ENCODE results near the gene GLS2.

Gene GLS2

DNA sequence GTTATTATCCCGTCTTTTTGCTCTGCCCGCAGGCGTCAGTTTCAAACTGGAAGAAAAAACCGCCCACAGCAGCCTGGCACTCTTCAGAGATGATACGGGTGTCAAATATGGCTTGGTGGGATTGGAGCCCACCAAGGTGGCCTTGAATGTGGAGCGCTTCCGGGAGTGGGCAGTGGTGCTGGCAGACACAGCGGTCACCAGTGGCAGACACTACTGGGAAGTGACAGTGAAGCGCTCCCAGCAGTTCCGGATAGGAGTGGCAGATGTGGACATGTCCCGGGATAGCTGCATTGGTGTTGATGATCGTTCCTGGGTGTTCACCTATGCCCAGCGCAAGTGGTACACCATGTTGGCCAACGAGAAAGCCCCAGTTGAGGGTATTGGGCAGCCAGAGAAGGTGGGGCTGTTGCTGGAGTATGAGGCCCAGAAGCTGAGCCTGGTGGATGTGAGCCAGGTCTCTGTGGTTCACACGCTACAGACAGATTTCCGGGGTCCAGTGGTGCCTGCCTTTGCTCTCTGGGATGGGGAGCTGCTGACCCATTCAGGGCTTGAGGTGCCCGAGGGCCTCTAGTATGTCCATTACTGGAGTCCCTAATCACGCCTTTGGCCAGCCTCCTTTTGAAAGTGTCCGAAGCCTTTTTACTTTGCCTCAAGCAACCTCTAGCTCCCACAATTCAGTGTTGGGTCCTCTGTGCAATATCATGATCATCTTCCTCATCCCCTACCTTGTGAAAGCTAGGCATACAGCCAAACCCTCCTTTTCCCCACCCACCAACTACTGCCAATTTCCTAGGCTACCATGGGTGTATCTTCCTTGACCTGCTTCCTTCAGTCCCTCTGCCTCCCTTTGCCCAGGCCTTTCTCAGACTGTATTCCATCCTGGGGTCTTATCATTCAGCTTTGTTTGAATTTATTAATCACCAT is 18.7 kb downstream of the GLS2 start:
- H3K36me3 ChIP-seq (ENCODE audit: control insufficient read depth in 1 of 2, insufficient read depth in 2 of 2, low read length in 2 of 2), result peaks cover 0 to 12% of the 10 kb centered on the region in 2 donors
- H3K4me3 ChIP-seq (ENCODE audit: low read depth in 1 of 2, low read length in 2 of 2), result peak overlapping the region; percentile 93 to 97
- H3K4me1 ChIP-seq (ENCODE audit: control insufficient read depth in 1 of 2, insufficient read depth in 2 of 2, low read length in 2 of 2), result peaks cover 10 to 11% of the 10 kb centered on the region in 2 donors
- H3K27ac ChIP-seq (ENCODE audit: low read depth, low read length), result no peak overlapping the region
- H3K27me3 ChIP-seq (ENCODE audit: control insufficient read depth in 1 of 2, insufficient read depth in 2 of 2, low read length in 2 of 2), result no peaks in the 10 kb centered on the region
- no peaks in the 10 kb centered on the region for H3K9me3 ChIP-seq (ENCODE audit: control insufficient read depth in 1 of 2, low read length in 2 of 2)
- peak overlapping the region; percentile 79 to 86 for H3K9ac ChIP-seq (ENCODE audit: low read depth in 1 of 2, low read length in 2 of 2)

DNA sequence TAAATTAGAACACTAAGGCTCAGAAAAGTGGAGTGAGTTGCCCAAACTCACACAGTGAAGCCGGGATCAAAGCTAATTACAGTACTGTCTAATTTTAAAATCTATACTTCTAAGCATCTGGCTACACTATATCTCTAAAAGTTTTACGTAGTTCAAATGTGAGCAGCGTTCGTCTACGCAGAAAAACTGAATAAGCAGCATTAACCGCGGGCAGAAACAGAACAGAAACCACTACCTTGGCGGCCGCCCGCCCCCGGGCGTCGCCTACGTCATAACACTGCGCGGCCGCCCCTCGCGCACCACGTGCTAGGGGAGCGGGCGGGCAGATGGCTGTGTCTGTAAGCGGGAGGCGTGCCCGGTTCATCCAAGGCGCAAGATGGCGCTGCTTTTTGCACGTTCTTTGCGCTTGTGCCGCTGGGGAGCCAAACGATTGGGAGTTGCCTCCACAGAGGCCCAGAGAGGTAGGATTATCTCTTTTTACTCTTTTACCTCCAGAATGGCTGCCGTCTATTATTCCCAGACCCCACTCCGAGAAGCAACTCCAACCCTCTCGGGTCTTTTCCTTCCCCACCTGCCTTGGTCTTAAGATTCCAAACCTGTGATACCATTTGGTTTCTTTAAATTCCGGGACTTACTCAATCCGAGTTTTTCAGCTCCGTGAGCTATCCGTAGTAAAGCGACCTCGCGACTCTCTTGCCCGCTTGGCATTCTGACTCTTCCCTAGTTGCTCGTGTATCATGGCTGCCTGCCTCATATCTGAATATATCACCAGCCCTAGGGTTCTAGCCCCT is 19.6 kb downstream of the GLS2 start, which contains the start of gene SPRYD4:
SPRYD4 (plus strand) TSS at position 363 of the 791 bp plus-strand sequence; CDS start at position 377, 14 bp downstream.
- peaks cover 0 to 9% of the 10 kb centered on the region in 2 donors for H3K36me3 ChIP-seq (ENCODE audit: control insufficient read depth in 1 of 2, insufficient read depth in 2 of 2, low read length in 2 of 2)
- peaks cover 10 to 11% of the 10 kb centered on the region in 2 donors for H3K4me1 ChIP-seq (ENCODE audit: control insufficient read depth in 1 of 2, insufficient read depth in 2 of 2, low read length in 2 of 2)
- peak within 1 kb of the TSS; percentile 53 for H3K27ac ChIP-seq (ENCODE audit: low read depth, low read length)
- H3K27me3 ChIP-seq (ENCODE audit: control insufficient read depth in 1 of 2, insufficient read depth in 2 of 2, low read length in 2 of 2), result no peaks in the 10 kb centered on the region
- H3K9ac ChIP-seq (ENCODE audit: low read depth in 1 of 2, low read length in 2 of 2), result peak within 1 kb of the TSS; percentile 79 to 86
- H3K4me3 ChIP-seq (ENCODE audit: low read depth in 1 of 2, low read length in 2 of 2), result peak within 1 kb of the TSS; percentile 93 to 97
- no peaks in the 10 kb centered on the region for H3K9me3 ChIP-seq (ENCODE audit: control insufficient read depth in 1 of 2, low read length in 2 of 2)

DNA sequence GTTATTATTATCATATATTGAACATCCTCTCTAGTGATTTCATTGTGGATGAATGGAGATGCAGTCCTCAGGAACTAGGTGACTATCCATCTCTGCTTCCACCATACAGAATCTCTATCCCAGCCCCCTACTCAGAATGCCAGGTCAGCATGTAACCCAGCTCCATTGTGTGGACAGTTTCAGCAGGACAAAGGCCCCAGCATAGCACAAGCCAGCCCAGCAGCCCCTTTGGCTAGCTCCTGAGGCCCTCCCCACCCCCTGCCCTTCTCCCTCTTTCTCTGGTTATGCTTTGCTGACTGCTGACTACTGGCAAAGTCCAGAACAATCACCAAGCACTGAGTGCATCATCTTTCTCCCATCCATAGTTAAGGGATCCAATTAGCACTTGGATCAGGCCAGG is 25.4 kb downstream of the GLS2 start:
- no peak overlapping the region for H3K4me3 ChIP-seq (ENCODE audit: low read depth in 1 of 2, low read length in 2 of 2)
- no peaks in the 10 kb centered on the region for H3K27me3 ChIP-seq (ENCODE audit: control insufficient read depth in 1 of 2, insufficient read depth in 2 of 2, low read length in 2 of 2)
- no peaks in the 10 kb centered on the region for H3K36me3 ChIP-seq (ENCODE audit: control insufficient read depth in 1 of 2, insufficient read depth in 2 of 2, low read length in 2 of 2)
- no peak overlapping the region for H3K27ac ChIP-seq (ENCODE audit: low read depth, low read length)
- no peaks in the 10 kb centered on the region for H3K4me1 ChIP-seq (ENCODE audit: control insufficient read depth in 1 of 2, insufficient read depth in 2 of 2, low read length in 2 of 2)
- H3K9me3 ChIP-seq (ENCODE audit: control insufficient read depth in 1 of 2, low read length in 2 of 2), result no peaks in the 10 kb centered on the region
- no peak overlapping the region for H3K9ac ChIP-seq (ENCODE audit: low read depth in 1 of 2, low read length in 2 of 2)

DNA sequence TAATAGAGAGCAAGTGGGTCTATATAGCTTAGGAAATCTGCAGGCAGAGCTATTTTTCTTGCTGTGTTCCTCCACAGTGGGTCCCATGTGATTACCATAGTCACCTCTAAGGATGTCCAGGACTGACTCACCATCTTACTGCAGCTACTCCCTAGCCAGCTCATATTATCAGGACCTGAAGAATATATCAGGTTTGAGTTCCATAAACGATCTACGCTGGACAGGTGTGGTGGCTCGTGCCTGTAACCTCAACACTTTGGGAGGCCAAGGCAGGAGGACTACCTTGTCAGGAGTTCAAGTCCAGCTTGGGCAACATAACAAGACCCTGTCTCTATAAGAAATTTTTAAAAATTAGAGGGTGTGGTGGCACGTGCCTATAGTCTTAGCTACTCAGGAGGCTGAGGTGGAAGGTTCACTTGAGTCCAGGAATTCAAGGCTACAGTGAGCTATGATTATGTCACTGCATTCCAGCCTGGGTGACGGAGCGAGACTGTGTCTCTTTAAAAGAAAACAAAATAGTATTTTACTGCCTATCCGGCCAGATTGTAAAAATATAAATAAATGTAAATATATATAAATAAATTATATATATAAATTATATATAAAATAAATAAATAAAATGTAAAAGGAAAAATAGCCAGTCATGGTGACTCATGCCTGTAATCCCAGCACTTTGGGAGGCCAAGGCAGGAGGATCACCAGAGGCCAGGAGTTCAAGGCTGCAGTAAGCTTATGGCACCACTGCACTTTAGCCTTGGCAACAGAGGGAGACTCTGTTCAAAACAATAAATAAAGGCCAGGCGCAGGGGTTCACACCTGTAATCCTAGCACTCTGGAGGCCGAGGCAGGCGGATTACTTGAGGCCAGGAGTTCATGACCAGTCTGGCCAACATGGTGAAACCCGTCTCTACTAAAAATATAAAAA is 26.5 kb downstream of the GLS2 start:
- Histone ChIP-seq H3K9ac (ENCODE audit: low read depth in 1 of 2, low read length in 2 of 2) (no peak overlapping the region), H3K36me3 (ENCODE audit: control insufficient read depth in 1 of 2, insufficient read depth in 2 of 2, low read length in 2 of 2) (no peaks in the 10 kb centered on the region), H3K9me3 (ENCODE audit: control insufficient read depth in 1 of 2, low read length in 2 of 2) (no peaks in the 10 kb centered on the region), H3K4me3 (ENCODE audit: low read depth in 1 of 2, low read length in 2 of 2) (no peak overlapping the region), H3K27me3 (ENCODE audit: control insufficient read depth in 1 of 2, insufficient read depth in 2 of 2, low read length in 2 of 2) (no peaks in the 10 kb centered on the region), H3K4me1 (ENCODE audit: control insufficient read depth in 1 of 2, insufficient read depth in 2 of 2, low read length in 2 of 2) (no peaks in the 10 kb centered on the region), H3K27ac (ENCODE audit: low read depth, low read length) (no peak overlapping the region)

DNA sequence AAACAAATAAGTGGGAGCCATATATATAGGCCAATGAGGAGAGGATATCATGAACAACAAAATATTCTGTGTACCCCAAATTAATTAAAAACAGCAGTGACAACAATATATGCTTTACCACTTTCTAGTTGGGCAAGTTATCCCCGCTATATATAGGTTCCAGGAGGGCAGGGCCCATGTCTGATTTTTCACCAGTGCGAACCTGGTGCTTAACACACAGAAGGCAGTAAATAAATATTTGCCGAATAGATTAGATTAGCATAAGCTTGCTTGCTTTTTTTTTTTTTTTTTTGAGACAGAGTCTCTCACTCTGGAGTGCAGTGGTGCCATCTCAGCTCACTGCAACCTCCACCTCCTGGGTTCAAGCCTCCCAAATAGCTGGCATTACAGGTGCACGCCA is 30.1 kb downstream of the GLS2 start:
- Histone ChIP-seq H3K4me1 (ENCODE audit: control insufficient read depth in 1 of 2, insufficient read depth in 2 of 2, low read length in 2 of 2) (no peaks in the 10 kb centered on the region), H3K27me3 (ENCODE audit: control insufficient read depth in 1 of 2, insufficient read depth in 2 of 2, low read length in 2 of 2) (no peaks in the 10 kb centered on the region), H3K9me3 (ENCODE audit: control insufficient read depth in 1 of 2, low read length in 2 of 2) (no peaks in the 10 kb centered on the region), H3K36me3 (ENCODE audit: control insufficient read depth in 1 of 2, insufficient read depth in 2 of 2, low read length in 2 of 2) (no peaks in the 10 kb centered on the region), H3K27ac (ENCODE audit: low read depth, low read length) (no peak overlapping the region), H3K4me3 (ENCODE audit: low read depth in 1 of 2, low read length in 2 of 2) (no peak overlapping the region), H3K9ac (ENCODE audit: low read depth in 1 of 2, low read length in 2 of 2) (no peak overlapping the region)

DNA sequence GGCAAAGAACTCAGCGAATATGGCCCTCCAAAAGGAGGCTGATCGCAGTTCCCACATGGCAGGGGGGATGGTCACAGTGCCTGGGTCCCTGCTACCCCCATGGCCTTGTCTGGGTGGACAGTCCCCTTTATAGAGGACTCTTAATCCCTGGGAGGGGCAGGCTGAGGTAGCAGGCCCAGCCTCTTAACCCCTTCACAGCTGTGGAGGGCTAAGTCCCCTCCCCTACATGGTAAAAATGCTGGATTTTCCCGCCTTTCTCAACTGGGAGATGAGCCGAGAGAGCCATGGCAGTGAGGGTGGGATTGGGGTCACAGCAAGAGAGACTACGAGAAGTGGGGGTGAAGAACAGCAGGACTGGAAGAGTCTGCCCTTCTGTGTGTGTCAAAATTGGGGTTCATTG is 33.4 kb downstream of the GLS2 start, which contains the start of gene MIP:
MIP (minus strand) TSS at position 101 of the 400 bp plus-strand sequence; CDS start at position 57, 44 bp downstream.
- Histone ChIP-seq H3K27ac (ENCODE audit: low read depth, low read length) (no peak within 1 kb of the TSS), H3K36me3 (ENCODE audit: control insufficient read depth in 1 of 2, insufficient read depth in 2 of 2, low read length in 2 of 2) (no peaks in the 10 kb centered on the region), H3K9ac (ENCODE audit: low read depth in 1 of 2, low read length in 2 of 2) (no peak within 1 kb of the TSS), H3K27me3 (ENCODE audit: control insufficient read depth in 1 of 2, insufficient read depth in 2 of 2, low read length in 2 of 2) (no peaks in the 10 kb centered on the region), H3K4me1 (ENCODE audit: control insufficient read depth in 1 of 2, insufficient read depth in 2 of 2, low read length in 2 of 2) (peaks cover 0 to 3% of the 10 kb centered on the region in 2 donors), H3K4me3 (ENCODE audit: low read depth in 1 of 2, low read length in 2 of 2) (no peak within 1 kb of the TSS), H3K9me3 (ENCODE audit: control insufficient read depth in 1 of 2, low read length in 2 of 2) (no peaks in the 10 kb centered on the region)

DNA sequence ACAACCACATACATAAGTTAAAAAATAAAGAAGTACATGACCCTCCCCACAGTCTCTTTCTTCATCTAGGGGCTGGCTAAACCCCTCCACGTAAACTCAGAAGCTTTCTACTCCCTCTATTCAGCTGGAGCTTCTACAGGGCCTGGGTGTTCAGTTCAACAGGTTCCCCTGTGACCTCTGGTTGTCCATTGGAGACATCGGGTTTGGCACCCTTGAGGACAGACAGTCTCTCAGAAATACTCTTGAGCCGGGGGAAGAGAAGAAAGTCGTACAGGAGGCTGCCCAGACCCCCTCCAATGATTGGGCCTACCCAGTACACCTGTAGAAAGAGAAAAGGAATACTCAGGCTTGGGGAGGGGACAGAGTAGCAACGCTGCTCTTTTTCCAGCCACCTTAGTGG is 36.8 kb downstream of the GLS2 start:
- no peaks in the 10 kb centered on the region for H3K36me3 ChIP-seq (ENCODE audit: control insufficient read depth in 1 of 2, insufficient read depth in 2 of 2, low read length in 2 of 2)
- H3K9me3 ChIP-seq (ENCODE audit: control insufficient read depth in 1 of 2, low read length in 2 of 2), result no peaks in the 10 kb centered on the region
- H3K27me3 ChIP-seq (ENCODE audit: control insufficient read depth in 1 of 2, insufficient read depth in 2 of 2, low read length in 2 of 2), result no peaks in the 10 kb centered on the region
- H3K27ac ChIP-seq (ENCODE audit: low read depth, low read length), result no peak overlapping the region
- H3K4me1 ChIP-seq (ENCODE audit: control insufficient read depth in 1 of 2, insufficient read depth in 2 of 2, low read length in 2 of 2), result peaks cover 0 to 3% of the 10 kb centered on the region in 2 donors
- H3K9ac ChIP-seq (ENCODE audit: low read depth in 1 of 2, low read length in 2 of 2), result no peak overlapping the region
- H3K4me3 ChIP-seq (ENCODE audit: low read depth in 1 of 2, low read length in 2 of 2), result no peak overlapping the region

DNA sequence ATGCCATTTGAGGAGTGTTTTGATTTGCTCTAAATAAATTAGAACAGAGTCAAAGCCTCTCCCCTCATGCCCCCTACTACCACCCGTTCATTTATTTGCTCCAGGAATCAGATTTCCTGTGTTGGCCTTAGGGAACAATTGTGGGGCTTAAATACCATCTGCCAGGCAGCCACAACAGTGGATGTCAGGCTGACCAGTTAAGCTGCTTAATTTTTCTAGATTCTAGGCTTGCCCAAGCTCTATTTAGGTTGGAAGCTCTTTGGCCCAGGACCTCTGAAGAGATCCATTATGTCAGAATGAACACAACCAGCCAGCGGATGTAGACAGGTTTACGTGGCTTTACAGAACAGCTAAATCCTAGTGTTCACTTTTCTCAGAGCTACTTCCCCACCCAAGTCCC is 37.7 kb downstream of the GLS2 start:
- Histone ChIP-seq H3K36me3 (ENCODE audit: control insufficient read depth in 1 of 2, insufficient read depth in 2 of 2, low read length in 2 of 2) (no peaks in the 10 kb centered on the region), H3K27me3 (ENCODE audit: control insufficient read depth in 1 of 2, insufficient read depth in 2 of 2, low read length in 2 of 2) (no peaks in the 10 kb centered on the region), H3K9ac (ENCODE audit: low read depth in 1 of 2, low read length in 2 of 2) (no peak overlapping the region), H3K27ac (ENCODE audit: low read depth, low read length) (no peak overlapping the region), H3K4me1 (ENCODE audit: control insufficient read depth in 1 of 2, insufficient read depth in 2 of 2, low read length in 2 of 2) (peaks cover 0 to 3% of the 10 kb centered on the region in 2 donors), H3K9me3 (ENCODE audit: control insufficient read depth in 1 of 2, low read length in 2 of 2) (no peaks in the 10 kb centered on the region), H3K4me3 (ENCODE audit: low read depth in 1 of 2, low read length in 2 of 2) (no peak overlapping the region)

DNA sequence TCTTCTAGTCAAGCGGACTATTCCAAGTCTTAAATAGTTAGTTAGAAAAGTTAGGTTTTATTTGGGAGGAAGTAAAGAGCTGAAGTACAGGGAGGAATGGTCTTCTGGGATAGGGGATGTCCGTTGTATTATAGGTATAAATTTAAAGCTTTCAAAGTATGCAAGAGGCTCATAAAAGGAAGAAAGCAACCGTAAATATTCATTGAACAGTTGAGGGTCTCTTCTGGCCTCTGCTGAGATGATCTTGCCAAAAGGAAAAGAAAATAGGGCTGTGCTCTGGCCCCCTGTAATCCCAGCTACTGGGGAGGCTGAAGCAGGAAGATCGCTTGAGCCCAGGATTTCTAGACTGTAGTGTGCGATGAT is 38.4 kb downstream of the GLS2 start:
- Histone ChIP-seq H3K9me3 (ENCODE audit: control insufficient read depth in 1 of 2, low read length in 2 of 2) (no peaks in the 10 kb centered on the region), H3K4me1 (ENCODE audit: control insufficient read depth in 1 of 2, insufficient read depth in 2 of 2, low read length in 2 of 2) (peaks cover 0 to 3% of the 10 kb centered on the region in 2 donors), H3K27ac (ENCODE audit: low read depth, low read length) (peak overlapping the region; percentile 26), H3K36me3 (ENCODE audit: control insufficient read depth in 1 of 2, insufficient read depth in 2 of 2, low read length in 2 of 2) (no peaks in the 10 kb centered on the region), H3K9ac (ENCODE audit: low read depth in 1 of 2, low read length in 2 of 2) (peak overlapping the region; percentile 77 to 85), H3K27me3 (ENCODE audit: control insufficient read depth in 1 of 2, insufficient read depth in 2 of 2, low read length in 2 of 2) (no peaks in the 10 kb centered on the region), H3K4me3 (ENCODE audit: low read depth in 1 of 2, low read length in 2 of 2) (peak overlapping the region; percentile 89 to 95)

All from duodenal mucosa (tissue), 2 donors.